GM12878 (cell line): ENCODE data around the gene GALNT17.

Experiments used
- ASH2L ChIP-seq: fragments of 300-600, 200-600 bp; sonication (generic); IDR thresholded peaks from 2 replicates; pipeline ENCODE4 v1.6.1; 2017; ENCODE audit warnings: low read depth, mild to moderate bottlenecking, borderline replicate concordance
- BRCA1 ChIP-seq: IDR thresholded peaks from 2 replicates; pipeline ENCODE4 v1.6.1; 2011; ENCODE audit warnings: low read depth, low read length, improper control_type of control experiment
- CREM ChIP-seq: IDR thresholded peaks from 2 replicates; pipeline ENCODE4 v1.6.1; 2014; ENCODE audit warnings: antibody characterized with exemption, low read depth
- CTCF ChIP-seq, 3 experiments: IDR thresholded peaks in 2 of 3; conservative IDR thresholded peaks in 1 of 3; 2 replicates each; pipeline ENCODE4 v1.5.1; 2011; ENCODE audit warnings: low read depth in 3 of 3, low read length in 3 of 3, mild to moderate bottlenecking in 3 of 3, control low read depth in 2 of 3, moderate library complexity in 2 of 3, inconsistent platforms in 1 of 3, mixed read lengths in 1 of 3; ENCODE audit not compliant: control insufficient read depth in 2 of 3, insufficient read depth in 1 of 3; ENCODE audit errors: extremely low read depth in 1 of 3
- EP300 ChIP-seq, 2 experiments: fragments of 150-350 bp in 1 of 2; IDR thresholded peaks; 2 replicates each; pipeline ENCODE4 v1.6.1; 2011 to 2012; ENCODE audit warnings: low read depth in 2 of 2, low read length in 2 of 2, borderline replicate concordance in 1 of 2, improper control_type of control experiment in 1 of 2, inconsistent platforms in 1 of 2; ENCODE audit not compliant: control insufficient read depth in 1 of 2
- FOXM1 ChIP-seq: IDR thresholded peaks from 2 replicates; pipeline ENCODE4 v1.6.1; 2012; ENCODE audit warnings: low read depth, mild to moderate bottlenecking, inconsistent platforms, low read length, moderate library complexity
- JUND ChIP-seq: IDR thresholded peaks from 2 replicates; pipeline ENCODE4 v1.6.1; 2012; ENCODE audit warnings: low read depth, mild to moderate bottlenecking, low read length, improper control_type of control experiment, moderate library complexity
- POLR2AphosphoS5 ChIP-seq: IDR thresholded peaks from 2 replicates; pipeline ENCODE4 v1.6.1; 2011; ENCODE audit warnings: mild to moderate bottlenecking, low read length, inconsistent platforms
- RCOR1 ChIP-seq: conservative IDR thresholded peaks from 2 replicates; pipeline ENCODE4 v1.6.1; 2012; ENCODE audit warnings: low read depth, low read length, improper control_type of control experiment
- TCF7 ChIP-seq: IDR thresholded peaks from 2 replicates; pipeline ENCODE4 v1.6.1; 2014; ENCODE audit warnings: antibody characterized with exemption, borderline replicate concordance
- TF ChIP-seq, protein P1 (sequence below): IDR thresholded peaks from 2 replicates; pipeline ENCODE4 v1.6.1; 2012; ENCODE audit warnings: low read length, inconsistent platforms

GRCh38 chr7:71507680-71508602, 376.0 kb downstream of the GALNT17 start:
- no peak for TF ChIP-seq CTCF (IDR thresholded peaks at IDR 0.05 in 2 of 3, conservative IDR thresholded peaks at IDR 0.05 in 1 of 3; ENCODE audit: control insufficient read depth in 2 of 3, extremely low read depth in 1 of 3, insufficient read depth in 1 of 3, low read depth in 3 of 3, low read length in 3 of 3)
- no peak for TF ChIP-seq ASH2L
- no peak for TF ChIP-seq EP300 (IDR thresholded peaks at IDR 0.05; ENCODE audit: borderline replicate concordance in 1 of 2, control insufficient read depth in 1 of 2, low read depth in 2 of 2, low read length in 2 of 2)
- TF ChIP-seq TCF7: no peak
- TF ChIP-seq BRCA1: no peak
- TF ChIP-seq FOXM1: no peak
- no peak for TF ChIP-seq JUND
- TF ChIP-seq CREM: no peak
- TF ChIP-seq RCOR1: no peak
- TF ChIP-seq, protein P1, sequence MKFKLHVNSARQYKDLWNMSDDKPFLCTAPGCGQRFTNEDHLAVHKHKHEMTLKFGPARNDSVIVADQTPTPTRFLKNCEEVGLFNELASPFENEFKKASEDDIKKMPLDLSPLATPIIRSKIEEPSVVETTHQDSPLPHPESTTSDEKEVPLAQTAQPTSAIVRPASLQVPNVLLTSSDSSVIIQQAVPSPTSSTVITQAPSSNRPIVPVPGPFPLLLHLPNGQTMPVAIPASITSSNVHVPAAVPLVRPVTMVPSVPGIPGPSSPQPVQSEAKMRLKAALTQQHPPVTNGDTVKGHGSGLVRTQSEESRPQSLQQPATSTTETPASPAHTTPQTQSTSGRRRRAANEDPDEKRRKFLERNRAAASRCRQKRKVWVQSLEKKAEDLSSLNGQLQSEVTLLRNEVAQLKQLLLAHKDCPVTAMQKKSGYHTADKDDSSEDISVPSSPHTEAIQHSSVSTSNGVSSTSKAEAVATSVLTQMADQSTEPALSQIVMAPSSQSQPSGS: no peak
- no peak for TF ChIP-seq POLR2AphosphoS5
